GM18517 (cell line): ENCODE results near the gene KIF1A.

Experiments used
- ATAC-seq: cut with Tn5 transposase; IDR thresholded peaks from one replicate; pipeline ENCODE4 v1.9.1; 2021; ENCODE audit warnings: mild to moderate bottlenecking, moderate library complexity; ENCODE audit not compliant: unreplicated experiment

KIF1A gene, protein sequence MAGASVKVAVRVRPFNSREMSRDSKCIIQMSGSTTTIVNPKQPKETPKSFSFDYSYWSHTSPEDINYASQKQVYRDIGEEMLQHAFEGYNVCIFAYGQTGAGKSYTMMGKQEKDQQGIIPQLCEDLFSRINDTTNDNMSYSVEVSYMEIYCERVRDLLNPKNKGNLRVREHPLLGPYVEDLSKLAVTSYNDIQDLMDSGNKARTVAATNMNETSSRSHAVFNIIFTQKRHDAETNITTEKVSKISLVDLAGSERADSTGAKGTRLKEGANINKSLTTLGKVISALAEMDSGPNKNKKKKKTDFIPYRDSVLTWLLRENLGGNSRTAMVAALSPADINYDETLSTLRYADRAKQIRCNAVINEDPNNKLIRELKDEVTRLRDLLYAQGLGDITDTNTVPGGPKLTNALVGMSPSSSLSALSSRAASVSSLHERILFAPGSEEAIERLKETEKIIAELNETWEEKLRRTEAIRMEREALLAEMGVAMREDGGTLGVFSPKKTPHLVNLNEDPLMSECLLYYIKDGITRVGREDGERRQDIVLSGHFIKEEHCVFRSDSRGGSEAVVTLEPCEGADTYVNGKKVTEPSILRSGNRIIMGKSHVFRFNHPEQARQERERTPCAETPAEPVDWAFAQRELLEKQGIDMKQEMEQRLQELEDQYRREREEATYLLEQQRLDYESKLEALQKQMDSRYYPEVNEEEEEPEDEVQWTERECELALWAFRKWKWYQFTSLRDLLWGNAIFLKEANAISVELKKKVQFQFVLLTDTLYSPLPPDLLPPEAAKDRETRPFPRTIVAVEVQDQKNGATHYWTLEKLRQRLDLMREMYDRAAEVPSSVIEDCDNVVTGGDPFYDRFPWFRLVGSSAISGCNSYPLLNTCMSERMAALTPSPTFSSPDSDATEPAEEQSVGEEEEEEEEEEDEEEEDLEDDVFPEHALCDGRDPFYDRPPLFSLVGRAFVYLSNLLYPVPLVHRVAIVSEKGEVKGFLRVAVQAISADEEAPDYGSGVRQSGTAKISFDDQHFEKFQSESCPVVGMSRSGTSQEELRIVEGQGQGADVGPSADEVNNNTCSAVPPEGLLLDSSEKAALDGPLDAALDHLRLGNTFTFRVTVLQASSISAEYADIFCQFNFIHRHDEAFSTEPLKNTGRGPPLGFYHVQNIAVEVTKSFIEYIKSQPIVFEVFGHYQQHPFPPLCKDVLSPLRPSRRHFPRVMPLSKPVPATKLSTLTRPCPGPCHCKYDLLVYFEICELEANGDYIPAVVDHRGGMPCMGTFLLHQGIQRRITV (N-terminal part only)

DNA sequence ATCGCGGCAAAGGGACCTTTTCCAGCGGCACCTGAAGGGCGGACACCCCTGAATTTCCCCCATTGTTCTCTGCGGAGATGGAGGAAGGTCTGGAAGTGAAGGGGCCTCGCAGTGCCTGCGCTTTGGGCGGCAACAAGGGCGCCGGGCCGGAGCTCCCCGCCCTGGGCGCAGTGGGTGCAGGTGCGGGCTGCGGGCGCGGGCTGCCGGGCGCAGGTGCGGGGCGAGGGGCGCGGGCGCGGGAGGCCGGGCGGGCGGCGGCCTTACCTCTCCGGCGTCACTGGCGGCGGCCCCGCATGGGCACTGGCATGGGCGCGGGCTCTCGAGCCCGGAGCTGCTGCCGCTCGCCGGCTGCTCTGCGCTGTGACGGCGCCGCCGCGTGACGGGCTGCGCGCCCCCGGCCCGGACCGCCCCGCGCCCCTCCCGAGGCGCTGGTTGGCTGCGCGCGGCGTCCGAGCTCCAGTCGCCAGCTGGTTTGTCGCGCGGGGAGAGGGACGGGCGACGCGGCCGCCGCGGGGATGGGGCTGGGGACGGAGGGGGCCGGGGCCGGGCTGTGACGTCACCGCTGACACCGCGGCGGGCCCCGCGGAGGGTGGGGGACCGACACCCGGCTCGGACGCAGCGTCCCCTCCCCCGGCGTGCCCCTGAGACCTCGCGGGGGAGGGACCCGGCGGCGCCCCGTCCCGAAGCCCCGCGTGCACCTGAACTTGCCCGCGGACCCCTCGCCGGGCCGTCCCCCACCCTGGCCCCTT, at the start of gene KIF1A:
Gene KIF1A, minus strand, starts transcription at position 362 of the 749 bp plus-strand sequence. CDS start 22,467 bp downstream, outside the sequence.
- no peak for ATAC-seq

DNA sequence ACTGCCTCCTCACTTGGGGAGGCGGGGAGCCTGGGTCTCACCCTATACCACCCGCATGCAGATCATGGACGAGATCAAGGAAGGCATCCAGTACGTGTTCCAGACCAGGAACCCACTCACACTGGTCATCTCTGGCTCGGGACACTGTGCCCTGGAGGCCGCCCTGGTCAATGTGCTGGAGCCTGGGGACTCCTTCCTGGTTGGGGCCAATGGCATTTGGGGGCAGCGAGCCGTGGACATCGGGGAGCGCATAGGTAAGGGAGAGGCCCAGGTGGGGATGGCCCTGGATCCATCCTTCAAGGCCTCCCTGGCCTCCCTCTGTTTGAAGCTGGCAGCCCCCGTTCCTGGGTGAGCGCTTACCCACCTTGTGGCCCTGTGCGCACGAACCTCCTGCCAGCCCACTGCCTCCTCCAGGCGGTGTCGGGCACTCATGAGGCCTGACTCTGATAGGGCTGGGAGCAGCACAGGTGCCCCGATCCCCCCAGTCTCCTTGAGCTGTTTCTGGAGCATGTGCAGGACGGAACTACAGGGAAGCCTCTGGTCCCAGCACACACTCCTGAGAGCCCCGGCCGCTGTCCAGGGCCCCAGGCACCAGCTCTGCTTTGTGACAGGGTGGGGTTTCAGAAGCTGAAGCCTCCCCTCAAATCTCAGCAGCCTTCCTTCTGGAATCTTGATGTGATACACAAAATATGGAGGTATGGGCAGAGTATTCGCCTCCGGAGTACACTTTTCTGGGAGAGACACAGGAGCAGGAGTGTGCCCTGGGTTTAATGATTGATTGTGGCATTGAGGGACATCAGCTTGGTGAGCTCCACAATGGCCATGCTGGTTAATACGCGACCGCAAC, 49.3 kb upstream of the KIF1A start:
- no peak for ATAC-seq

DNA sequence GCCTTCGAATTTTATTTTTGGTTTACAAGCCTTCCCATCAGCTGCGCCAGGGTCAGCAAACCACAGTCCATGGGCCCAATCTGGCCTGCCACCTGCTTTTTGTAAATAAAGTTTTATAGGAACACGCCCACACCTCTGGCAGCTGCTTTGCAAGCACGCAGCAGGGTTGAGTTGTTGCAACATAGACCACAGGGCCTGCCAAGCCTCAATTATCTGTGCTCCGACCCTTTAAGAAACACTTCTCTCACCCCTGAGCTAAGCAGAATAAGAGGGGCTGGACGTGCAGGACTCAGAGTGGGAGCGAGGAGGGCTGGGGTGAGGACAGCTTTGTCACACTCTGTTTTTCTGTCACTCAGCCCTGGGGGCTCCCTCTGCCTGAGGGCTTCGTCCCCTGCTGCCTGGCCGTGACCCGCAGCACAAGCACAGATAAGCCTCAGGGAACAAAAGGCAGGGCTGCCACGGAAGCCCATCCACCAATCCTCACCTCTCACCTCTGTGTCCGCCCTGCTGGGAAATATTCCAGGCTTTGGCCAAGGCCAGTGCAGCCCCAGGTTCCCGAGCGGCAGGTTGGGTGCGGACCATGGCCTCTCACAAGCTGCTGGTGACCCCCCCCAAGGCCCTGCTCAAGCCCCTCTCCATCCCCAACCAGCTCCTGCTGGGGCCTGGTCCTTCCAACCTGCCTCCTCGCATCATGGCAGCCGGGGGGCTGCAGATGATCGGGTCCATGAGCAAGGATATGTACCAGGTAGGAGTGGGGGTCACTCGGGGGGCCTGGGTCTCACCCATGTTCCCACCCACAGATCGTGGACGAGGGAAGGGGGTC, 48.5 kb upstream of the KIF1A start, which contains the start of gene AGXT:
Gene AGXT, plus strand, starts transcription at position 539 of the 823 bp plus-strand sequence. Its CDS starts 42 bp downstream, at position 581.
- ATAC-seq: no peak

DNA sequence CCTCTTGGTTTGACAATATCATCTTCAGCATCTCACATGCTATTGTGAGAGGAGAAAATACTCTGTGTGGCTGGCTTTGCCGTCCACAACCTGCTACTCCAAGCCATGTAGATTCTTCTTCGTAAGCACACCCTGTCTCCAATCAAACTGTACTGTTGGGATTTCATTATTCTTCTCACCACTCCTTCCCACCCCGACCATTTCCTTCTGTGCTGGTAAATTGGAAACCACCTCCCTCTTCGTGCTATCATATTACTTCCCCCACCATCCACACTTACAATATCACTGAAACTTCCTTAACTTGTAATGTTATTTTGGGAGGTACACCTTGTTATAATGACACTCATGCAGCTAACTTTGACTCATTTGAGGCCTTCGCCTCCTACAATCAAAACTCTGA, 45.4 kb upstream of the KIF1A start:
- ATAC-seq: no peak

DNA sequence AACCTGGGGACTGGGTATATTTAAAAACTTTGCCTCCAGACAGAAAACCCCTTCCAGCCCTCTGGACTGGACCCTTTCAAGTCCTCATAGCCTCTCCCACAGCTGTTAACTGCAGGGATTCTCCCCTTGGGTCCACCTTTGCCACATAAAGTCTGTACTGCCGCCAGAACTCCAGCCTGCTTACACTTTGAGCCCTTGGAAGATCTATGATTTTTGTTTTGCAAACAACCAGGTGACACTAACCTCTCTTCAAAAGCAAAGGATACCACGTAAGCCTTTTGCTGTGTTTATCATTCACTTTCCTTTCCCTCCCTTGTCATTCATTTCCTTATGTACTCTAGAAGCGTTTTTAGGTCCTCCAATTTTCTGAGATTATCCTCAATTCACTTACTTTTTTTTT, 44.5 kb upstream of the KIF1A start:
- ATAC-seq: no peak

DNA sequence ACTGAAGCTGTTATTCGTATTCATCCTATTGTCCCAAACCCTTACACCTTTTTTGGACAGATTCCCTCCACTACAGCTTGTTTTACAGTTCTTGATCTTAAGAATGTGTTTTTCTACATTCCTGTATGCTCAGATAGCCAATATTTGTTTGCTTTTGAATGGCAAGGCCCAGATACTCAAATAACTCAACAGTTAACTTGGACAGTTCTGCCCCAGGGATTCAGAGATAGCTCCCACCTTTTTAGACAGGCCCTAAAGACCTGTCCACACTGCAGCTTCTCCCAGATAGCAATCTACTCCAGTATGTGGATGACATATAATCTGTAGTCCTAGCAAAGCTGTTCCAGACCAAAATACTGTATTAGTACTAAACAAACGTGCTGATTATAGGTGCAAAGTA, 41.5 kb upstream of the KIF1A start:
- ATAC-seq: no peak

DNA sequence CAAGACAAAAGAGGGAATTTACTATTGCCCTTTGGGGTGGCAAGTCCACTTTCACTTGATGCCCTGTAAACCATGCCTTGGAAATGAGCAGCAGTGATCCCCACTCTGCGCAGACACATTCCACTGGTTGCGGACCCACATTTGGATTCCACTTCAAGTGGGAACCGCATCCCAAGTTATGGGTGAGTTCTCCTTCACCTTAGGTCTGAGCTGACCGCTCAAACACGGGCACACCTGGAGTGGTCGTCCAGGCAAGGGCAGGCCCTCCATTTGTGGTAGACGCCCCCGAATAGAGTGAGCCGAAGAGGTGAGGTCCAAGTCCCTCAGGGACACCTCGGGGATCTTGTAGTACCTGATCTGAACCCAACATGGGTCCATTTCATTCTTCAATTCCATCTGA, 38.9 kb upstream of the KIF1A start:
- no peak for ATAC-seq

DNA sequence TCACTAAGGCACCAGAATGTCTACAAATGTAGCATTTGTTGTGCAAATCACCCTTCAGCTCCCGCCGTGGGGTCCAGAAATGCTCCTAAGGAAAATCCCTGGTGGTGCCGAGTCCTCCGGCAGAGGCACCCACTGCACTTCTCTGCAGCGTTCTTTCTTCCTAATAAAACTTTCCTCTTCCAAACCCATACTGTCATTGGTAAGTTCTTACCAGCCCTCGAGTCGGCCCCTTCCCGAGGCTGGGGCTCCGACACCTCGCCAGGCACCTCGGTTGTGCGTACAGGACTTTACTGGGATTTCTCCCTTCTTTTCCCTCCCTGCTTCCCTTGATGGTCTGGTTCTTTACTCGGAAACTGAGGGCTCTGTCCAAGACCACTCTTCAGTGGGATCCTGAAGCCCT, 38.3 kb upstream of the KIF1A start:
- no peak for ATAC-seq

DNA sequence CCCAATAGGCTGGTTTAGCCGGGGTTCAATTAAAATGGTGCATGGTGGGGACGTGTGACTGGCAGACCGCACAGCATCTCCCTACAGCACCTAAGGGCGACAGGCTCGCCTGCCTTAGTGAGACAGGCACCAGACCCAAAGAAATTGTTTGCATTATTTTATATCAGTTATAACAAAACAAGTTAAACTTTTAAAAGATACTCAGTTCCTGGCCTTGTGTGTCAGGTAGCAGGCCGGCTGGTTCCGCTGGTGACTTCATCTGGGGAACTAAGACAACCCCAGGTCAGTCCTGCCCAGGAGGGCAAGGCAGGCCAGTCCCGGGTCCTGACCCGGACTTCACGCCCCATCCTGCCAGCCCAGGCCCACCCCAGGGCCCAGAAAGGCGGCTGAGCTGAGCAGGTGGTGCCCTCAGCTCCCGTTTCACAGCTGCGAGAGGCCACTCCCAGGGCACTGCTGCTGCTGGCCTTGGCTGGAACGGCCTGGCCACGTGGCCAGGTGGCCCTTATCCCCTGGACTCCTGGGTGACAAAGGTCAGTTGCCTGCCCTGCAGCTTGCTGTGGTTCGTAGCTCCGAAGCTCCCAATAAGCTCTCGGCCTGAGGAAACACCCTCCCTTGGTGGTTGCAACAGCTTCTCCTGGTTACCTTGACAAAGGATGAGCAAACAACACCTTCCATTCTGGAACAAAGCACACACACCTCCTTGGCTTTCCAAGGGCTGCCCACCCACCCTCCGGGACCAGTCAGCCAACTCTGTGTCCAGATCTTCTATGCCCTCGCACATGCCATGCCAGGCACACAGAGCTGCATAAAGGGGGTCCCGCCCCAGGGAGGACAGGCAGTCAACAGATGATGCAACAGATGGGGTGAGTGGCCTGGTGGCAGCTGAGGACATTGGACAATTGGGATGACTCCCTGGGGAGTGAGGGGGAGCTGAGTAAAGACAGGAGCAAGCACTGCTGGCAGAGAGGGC, 37.3 kb upstream of the KIF1A start:
- no peak for ATAC-seq

DNA sequence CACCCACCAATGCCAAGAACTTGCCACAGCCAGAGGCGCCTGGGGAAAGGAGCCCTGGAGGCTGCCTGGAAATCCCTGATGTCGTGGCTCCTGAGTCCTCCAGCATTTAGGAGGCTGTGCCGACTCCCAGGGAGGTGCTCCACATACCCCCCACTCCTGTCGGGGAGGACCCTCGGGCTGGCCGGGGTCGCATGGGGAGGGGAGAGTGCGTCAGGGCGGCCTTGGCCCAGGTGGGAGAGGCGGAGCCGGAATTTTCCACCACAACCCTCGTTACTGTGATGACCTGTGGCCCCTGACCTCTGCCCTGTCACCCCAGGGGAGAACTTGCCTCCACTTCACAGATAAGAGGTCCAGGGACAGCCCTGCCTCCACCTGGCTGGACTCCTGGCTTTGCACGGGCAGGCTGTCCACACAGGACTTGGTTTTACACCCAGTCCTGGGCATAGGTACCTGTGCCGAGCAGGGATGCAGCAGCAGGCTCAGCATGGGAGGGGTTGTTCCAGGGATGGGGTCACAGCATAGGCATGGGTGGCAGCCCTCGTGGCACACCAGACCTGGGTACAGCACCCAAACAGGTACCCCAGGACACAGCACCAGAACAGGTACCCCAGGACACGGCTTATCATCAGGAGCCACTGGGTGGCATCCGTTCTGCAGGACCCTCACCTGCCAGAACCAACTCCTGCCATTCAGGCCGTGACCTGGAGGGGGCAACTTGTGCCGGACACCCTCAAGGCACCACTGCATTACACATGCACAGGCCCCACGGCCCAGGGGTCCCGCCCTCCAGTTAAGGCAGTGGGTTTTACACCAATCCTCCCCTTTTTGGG, 36.3 kb upstream of the KIF1A start:
- no peak for ATAC-seq

DNA sequence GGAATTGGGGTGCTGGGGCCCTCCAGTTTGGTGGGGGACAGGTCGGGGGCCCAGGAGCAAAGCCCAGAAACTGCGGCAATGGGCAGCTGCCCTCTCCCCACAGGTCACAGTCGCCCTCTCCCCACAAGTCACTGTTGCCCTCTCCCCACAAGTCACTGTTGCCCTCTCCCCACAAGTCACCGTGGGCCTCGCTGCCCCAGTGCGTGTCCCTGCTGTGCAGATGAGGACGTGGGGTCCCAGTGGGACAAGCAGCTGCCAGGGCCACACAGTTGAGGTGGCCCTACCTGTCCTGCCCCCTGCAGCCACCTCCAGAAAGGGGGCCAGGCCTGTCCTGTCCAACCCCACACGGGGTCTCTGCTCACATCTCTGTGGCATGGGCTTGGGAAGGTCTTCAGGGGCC, 35.7 kb upstream of the KIF1A start:
- no peak for ATAC-seq

DNA sequence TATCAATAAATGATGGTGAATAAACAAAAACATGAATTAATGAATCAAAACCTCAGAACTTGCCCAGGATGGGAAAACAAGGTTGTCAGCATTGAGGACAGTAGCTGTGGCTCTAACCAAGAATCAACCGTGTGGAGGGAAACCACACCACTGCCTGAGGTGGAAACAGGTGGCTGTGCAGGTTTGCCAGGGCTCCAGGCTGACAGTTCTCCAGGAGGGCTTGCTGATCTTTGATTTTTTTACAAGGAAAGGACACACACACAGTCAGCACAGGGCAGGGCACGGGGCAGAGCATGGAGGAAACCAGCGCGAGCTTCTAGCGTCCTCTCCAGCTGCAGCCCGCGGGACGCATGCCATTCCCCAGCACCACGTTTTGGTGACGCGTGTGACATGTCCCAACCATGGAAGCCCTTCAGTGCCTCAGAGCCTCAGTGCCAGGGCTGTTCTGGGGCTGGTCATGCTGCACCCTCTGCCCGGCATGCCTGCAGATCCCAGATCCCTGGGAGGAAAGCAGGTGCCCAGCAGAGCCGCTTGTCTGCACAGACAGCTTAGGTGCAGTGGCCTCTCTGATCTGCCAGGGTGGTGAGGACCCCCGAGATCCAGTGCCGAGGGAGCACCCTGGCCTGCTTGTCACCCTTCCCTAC, 32.8 kb upstream of the KIF1A start:
- no peak for ATAC-seq

DNA sequence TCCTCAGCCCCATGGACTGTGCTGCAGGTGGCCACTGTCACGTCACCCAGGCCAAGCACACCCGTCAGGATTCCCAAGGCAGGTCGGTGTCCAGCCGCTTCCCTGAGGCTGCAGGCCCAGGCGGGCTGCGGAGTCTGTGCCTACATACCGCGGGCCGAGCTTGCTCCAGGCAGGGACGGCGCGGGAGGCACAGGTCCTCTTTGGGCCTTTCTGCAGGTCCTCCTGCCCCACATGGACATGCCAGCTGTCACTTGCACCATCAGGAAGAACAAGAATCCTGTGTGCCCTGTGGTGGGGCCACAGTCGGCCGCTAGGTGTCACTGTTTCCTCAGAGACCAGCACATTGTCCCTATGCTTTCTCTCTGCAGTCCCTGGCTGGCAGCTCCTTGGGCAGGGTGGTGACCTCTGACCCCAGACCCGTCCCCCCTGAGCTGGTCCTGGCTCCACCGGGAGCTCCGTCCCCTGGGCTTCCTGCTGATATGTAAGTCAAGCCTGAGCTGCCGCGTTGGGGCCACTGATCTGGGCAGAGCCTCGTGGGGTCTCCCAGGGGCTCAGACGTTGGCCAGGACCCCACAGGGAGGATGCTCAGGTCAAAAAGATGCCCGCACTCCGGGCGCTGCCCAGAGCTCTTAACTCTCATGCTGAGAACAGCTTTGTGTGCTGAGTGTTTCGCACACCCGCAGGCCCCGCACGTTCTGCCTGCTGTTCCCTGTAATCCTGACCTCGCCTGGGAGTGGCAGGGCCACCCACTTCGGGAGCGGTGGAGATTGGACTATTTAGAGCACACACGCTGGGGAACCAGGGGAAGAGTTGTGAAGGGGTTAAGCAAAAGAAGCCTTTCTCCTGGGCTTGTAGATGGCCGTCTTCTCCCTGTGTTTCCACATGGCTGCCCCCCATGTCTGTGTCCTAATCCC, 31.3 kb upstream of the KIF1A start:
- ATAC-seq: peak; percentile 51

DNA sequence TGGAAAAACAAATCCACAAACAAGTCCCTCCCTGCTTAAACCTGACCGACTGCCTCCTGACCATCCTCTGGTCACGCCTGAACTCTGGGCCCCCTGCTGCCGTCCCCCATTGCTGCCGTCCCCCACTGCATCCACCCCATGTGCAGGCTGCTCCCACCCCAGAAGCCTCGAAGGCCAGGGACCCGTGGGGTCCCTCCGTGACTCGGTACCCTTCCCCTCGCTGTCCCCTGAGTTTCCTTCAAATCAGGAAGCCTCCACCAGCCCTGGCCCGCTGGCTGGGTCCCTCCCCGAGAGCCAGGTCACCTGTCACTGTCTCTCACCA, 30.7 kb upstream of the KIF1A start:
- no peak for ATAC-seq

DNA sequence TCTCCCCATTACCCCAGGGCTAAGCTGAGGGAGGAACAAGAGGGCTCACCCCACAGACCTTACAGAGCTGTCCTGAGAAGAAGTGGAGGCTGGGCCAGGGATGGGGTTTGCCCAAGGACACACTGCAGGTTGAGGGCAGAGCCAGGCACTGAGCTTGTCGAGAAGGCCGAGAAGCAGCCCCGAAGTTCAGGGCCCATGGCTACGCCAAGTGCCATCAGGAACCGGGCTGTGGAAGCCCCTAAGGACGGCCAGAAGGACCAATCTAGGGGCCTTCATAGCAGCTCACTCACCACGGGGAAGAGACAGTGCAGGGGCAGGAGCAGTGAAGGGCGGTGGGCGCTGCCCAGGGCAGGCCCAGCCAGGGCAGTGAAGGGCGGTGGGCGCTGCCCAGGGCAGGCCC, 30.0 kb upstream of the KIF1A start:
- ATAC-seq: no peak
